Measurements from ENCODE around the gene AADACL4. TPM values are rescaled to one million over a fixed set of nuclear protein-coding genes. Genes with fewer than 3 reads are reported as not detected.
"Not testable (repeated sequence)": the region's sequence is repeated elsewhere in the genome, so short reads cannot be mapped to it uniquely, and the experiment has no call there.

The AADACL4 gene
- total RNA-seq, 2 donors from 2014 or later, result not detected

DNA sequence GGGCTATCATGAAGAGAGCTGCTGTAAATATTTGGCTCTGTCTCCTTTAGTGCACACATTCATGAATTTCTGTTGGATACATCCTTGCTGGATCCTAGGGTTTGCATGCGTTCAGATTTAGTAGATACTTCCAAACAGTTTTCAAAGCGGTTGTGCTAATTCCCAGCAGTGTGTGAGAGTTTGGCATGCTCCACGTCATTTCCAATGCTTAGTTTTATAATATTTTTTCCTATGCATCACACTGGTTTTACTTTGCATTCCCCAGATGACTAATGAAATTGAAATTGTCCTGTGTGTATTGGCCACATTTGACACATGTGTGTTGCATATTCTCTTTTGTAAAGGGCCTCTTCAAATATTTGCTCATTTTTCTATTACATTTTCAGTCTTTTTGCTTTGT is 53.5 kb downstream of the AADACL4 start:
- Mint-ChIP-seq H3K27me3 (ENCODE audit: low read depth) (peaks cover 53% of the 10 kb centered on the region), H3K4me1 (ENCODE audit: low read depth) (no peaks in the 10 kb centered on the region), H3K27ac (no peak overlapping the region), H3K36me3 (ENCODE audit: insufficient read depth in 2 of 2) (peaks cover 0 to 2% of the 10 kb centered on the region in 2 donors), H3K9me3 (peaks cover 0 to 4% of the 10 kb centered on the region in 2 donors), H3K4me3 (no peak overlapping the region)
- no peak for ATAC-seq (replicated peaks in 1 of 2)
- no peak for DNase-seq

DNA sequence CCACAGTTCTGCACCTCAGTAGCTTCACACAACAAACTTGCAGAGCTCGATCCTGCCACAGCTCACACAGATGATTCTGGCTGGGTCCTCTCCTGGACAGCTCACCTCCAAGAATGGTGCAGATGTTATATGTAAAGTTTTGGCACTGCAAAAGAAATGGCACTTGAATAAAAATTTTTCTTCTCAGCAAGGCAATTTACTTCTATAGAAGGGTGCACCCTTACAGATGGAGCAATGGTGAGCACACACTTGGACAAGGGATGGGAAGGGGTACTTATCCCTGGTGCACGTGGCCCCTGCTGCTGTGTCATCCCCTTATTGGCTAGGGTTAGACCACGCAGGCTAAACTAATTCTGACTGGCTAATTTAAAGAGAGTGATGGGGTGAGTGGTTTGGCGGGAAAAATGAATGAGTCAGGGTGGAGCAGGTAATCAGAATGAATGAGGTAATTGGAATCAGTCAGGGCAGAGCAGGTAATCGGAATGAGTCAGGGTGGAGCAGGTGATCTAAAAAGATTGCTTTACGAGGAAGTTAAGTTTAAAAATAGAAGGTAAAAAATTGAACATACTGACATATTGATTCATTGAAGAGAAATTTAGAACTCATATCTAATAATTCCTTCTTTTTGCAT is 60.1 kb downstream of the AADACL4 start:
- Mint-ChIP-seq H3K27me3 (ENCODE audit: low read depth) (peaks cover 47% of the 10 kb centered on the region), H3K9me3 (peaks cover 9 to 13% of the 10 kb centered on the region in 2 donors), H3K4me3 (no peak overlapping the region), H3K4me1 (ENCODE audit: low read depth) (no peaks in the 10 kb centered on the region), H3K36me3 (ENCODE audit: insufficient read depth in 2 of 2) (peaks cover 7% of the 10 kb centered on the region in 2 donors), H3K27ac (no peak overlapping the region)
- ATAC-seq (replicated peaks in 1 of 2) (no peak), DNase-seq (no peak)

GRCh38 chr1:12706061-12706460 is 62.2 kb downstream of the AADACL4 start:
- DNase-seq, result no peak
- H3K27me3 Mint-ChIP-seq (ENCODE audit: low read depth), result peaks cover 26% of the 10 kb centered on the region
- no peak overlapping the region for H3K4me3 Mint-ChIP-seq
- no peak for ATAC-seq (replicated peaks in 1 of 2)
- no peaks in the 10 kb centered on the region for H3K4me1 Mint-ChIP-seq (ENCODE audit: low read depth)
- peaks cover 9 to 11% of the 10 kb centered on the region in 2 donors for H3K9me3 Mint-ChIP-seq
- H3K27ac Mint-ChIP-seq, result no peak overlapping the region
- peaks cover 5 to 7% of the 10 kb centered on the region in 2 donors for H3K36me3 Mint-ChIP-seq (ENCODE audit: insufficient read depth in 2 of 2)

DNA sequence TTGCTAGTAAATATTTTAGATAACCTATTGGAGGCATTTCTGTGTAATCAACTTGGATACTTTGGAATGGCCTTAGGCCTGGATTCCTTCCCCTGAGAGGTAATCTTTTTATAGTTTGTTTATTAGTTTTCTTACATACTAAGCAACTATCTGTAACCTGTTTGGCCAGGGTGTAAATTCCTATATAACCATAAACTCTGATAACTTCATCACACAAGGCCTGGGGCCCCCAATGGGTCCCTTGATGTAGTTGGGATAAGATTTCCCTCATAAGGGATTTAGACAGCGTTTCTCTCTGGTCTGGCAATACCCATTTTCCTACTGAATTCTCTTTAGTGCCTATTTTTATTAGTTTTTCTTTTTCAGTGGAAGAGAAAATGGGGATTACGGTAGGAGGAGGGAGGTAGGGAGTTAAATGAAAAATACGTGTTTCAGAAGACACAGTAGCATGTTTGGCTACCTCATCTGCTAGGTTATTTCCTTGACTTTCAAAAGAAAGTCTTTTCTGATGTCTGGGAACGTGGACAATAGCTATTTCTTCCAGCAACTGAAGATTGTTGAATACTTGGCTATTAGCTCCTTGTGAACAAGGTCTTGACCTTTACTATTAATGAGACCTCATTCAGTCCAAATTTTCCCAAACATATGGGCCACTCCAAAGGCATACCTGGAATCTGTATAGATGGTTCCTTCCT is 64.7 kb downstream of the AADACL4 start:
- H3K36me3 Mint-ChIP-seq (ENCODE audit: insufficient read depth in 2 of 2), result peaks cover 2 to 3% of the 10 kb centered on the region in 2 donors
- H3K4me1 Mint-ChIP-seq (ENCODE audit: low read depth), result no peaks in the 10 kb centered on the region
- H3K27ac Mint-ChIP-seq, result no peak overlapping the region
- ATAC-seq (replicated peaks in 1 of 2) (no peak), DNase-seq (no peak)
- peaks cover 6 to 7% of the 10 kb centered on the region in 2 donors for H3K9me3 Mint-ChIP-seq
- H3K27me3 Mint-ChIP-seq (ENCODE audit: low read depth), result peaks cover 42% of the 10 kb centered on the region
- H3K4me3 Mint-ChIP-seq, result no peak overlapping the region

- Mint-ChIP-seq H3K4me3 (no peak overlapping the region), H3K27ac (no peak overlapping the region), H3K27me3 (ENCODE audit: low read depth) (peaks cover 47% of the 10 kb centered on the region), H3K4me1 (ENCODE audit: low read depth) (no peaks in the 10 kb centered on the region), H3K36me3 (ENCODE audit: insufficient read depth in 2 of 2) (peaks cover 2% of the 10 kb centered on the region in 2 donors), H3K9me3 (peaks cover 1 to 5% of the 10 kb centered on the region in 2 donors)
- ATAC-seq (replicated peaks in 1 of 2) (no peak), DNase-seq (no peak)
Measured at GRCh38 chr1:12709091-12709491, 65.2 kb downstream of the AADACL4 start.

DNA sequence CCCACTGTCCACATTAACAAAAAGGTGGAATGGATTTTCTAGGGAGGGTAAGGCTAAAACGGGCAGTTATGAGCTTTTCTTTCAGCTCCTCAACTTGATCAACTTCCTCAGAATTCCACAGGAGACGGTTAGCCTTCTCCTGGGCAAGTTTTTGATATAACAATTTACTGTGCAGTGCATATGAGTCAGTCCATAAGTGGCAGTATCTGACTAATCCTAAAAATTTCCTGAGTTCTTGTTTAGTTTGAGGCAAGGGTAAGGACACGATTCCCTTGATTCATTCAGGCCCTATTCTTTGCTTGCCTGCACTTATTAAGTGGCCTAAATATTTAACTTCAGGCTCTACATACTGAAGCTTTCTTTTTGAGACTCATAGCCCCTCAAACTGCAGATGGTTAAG is 65.8 kb downstream of the AADACL4 start:
- ATAC-seq (replicated peaks in 1 of 2) (no peak), DNase-seq (no peak)
- Mint-ChIP-seq H3K9me3 (peaks cover 0 to 4% of the 10 kb centered on the region in 2 donors), H3K36me3 (ENCODE audit: insufficient read depth in 2 of 2) (peaks cover 0 to 2% of the 10 kb centered on the region in 2 donors), H3K27me3 (ENCODE audit: low read depth) (peaks cover 47% of the 10 kb centered on the region), H3K4me1 (ENCODE audit: low read depth) (no peaks in the 10 kb centered on the region), H3K27ac (no peak overlapping the region), H3K4me3 (no peak overlapping the region)

GRCh38 chr1:12711536-12711935 is 67.7 kb downstream of the AADACL4 start:
- no peak overlapping the region for H3K4me3 Mint-ChIP-seq
- H3K27me3 Mint-ChIP-seq (ENCODE audit: low read depth), result peaks cover 36% of the 10 kb centered on the region
- H3K36me3 Mint-ChIP-seq (ENCODE audit: insufficient read depth in 2 of 2), result no peaks in the 10 kb centered on the region
- ATAC-seq (replicated peaks in 1 of 2) (no peak), DNase-seq (no peak)
- no peaks in the 10 kb centered on the region for H3K4me1 Mint-ChIP-seq (ENCODE audit: low read depth)
- H3K9me3 Mint-ChIP-seq, result no peaks in the 10 kb centered on the region
- H3K27ac Mint-ChIP-seq, result no peak overlapping the region

GRCh38 chr1:12712076-12712475 is 68.2 kb downstream of the AADACL4 start:
- H3K4me3 Mint-ChIP-seq, result no peak overlapping the region
- no peaks in the 10 kb centered on the region for H3K9me3 Mint-ChIP-seq
- DNase-seq (no peak), ATAC-seq (replicated peaks in 1 of 2) (no peak)
- H3K27me3 Mint-ChIP-seq (ENCODE audit: low read depth), result peaks cover 32% of the 10 kb centered on the region
- H3K36me3 Mint-ChIP-seq (ENCODE audit: insufficient read depth in 2 of 2), result no peaks in the 10 kb centered on the region
- H3K4me1 Mint-ChIP-seq (ENCODE audit: low read depth), result no peaks in the 10 kb centered on the region
- H3K27ac Mint-ChIP-seq, result no peak overlapping the region

DNA sequence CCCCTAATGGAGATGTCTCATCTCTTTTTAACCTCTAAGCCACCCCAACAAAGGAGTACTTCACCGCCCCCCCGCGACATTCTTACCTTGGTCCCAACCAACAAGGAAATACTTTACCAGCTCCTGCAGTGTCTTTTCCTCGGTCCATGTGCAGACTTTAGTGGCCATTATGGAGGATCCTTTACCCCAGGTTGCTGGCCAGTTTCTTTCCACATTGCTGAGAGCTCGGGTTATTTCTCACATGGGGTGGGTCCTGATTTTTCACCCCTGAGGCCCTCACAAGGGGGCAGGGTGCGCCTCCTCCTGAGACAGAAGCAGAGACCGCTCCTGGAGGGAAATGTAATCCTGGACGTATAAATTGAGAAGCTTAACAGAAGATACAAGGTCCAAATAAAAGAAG is 69.0 kb downstream of the AADACL4 start:
- H3K4me3 Mint-ChIP-seq, result no peak overlapping the region
- no peak for DNase-seq
- no peaks in the 10 kb centered on the region for H3K9me3 Mint-ChIP-seq

DNA sequence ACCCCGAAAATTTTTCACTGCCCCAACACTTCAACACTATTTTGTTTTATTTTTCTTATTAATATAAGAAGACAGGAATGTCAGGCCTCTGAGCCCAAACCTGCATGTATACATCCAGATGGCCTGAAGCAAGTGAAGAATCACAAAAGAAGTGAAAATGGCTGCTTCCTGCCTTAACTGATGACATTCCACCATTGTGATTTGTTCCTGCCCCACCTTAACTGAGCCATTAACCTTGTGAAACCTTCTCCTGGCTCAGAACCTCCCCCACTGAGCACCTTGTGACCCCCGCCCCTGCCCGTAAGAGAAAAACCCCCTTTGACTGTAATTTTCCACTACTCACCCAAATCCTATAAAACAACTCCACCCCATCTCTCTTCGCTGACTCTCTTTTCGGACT is 69.8 kb downstream of the AADACL4 start:
- not testable (repeated sequence) for H3K36me3 Mint-ChIP-seq (ENCODE audit: insufficient read depth in 2 of 2); H3K27ac Mint-ChIP-seq; ATAC-seq (replicated peaks in 1 of 2); H3K4me1 Mint-ChIP-seq (ENCODE audit: low read depth); DNase-seq; H3K9me3 Mint-ChIP-seq; H3K4me3 Mint-ChIP-seq
- peaks cover 26% of the 10 kb centered on the region for H3K27me3 Mint-ChIP-seq (ENCODE audit: low read depth)

More for the DNA sequence above, 69.0 kb downstream of the AADACL4 start:
- peaks cover 26% of the 10 kb centered on the region for H3K27me3 Mint-ChIP-seq (ENCODE audit: low read depth)
- no peak for ATAC-seq (replicated peaks in 1 of 2)
- no peak overlapping the region for H3K27ac Mint-ChIP-seq
- H3K36me3 Mint-ChIP-seq (ENCODE audit: insufficient read depth in 2 of 2), result no peaks in the 10 kb centered on the region
- H3K4me1 Mint-ChIP-seq (ENCODE audit: low read depth), result no peaks in the 10 kb centered on the region

DNA sequence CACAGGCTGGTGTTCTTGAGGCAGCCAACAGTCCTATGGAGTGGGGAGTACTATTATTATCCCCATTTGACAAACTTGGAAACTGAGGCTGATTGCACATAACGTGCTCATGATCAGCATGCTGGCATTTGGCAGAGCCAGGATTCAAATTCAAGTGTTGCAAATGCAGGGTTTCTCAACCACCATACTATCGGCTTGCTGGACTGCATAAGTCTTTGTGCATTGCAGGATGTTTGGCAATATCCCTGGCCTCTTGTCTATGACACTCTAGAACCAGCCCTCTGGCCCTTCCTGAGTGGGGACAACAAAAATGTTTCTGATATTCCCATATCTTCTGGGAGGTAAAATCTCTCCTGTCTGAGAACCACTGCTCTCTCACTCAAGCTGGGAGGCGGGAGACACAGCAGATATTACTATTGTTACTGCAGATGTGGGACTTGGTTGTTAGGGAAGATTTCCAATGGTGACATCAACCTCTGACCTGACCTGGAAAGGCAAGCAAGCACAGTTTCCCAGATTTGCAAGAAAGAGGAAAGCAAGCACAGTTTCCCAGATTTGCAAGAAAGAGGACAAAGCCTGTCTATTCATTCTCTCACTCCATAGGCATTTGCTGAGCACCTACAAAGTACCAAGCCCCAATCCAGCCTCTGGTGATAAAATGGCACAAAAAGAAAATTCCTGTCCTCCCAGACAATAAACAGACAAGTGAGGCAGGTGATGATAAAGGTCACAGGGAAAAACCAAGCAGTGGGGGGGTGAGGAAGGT is 71.0 kb downstream of the AADACL4 start:
- H3K27ac Mint-ChIP-seq, result no peak overlapping the region
- no peak for DNase-seq
- ATAC-seq (replicated peaks in 1 of 2), result no peak
- H3K4me1 Mint-ChIP-seq (ENCODE audit: low read depth), result no peaks in the 10 kb centered on the region
- H3K4me3 Mint-ChIP-seq, result no peak overlapping the region
- no peaks in the 10 kb centered on the region for H3K9me3 Mint-ChIP-seq
- H3K36me3 Mint-ChIP-seq (ENCODE audit: insufficient read depth in 2 of 2), result no peaks in the 10 kb centered on the region
- peaks cover 33% of the 10 kb centered on the region for H3K27me3 Mint-ChIP-seq (ENCODE audit: low read depth)

DNA sequence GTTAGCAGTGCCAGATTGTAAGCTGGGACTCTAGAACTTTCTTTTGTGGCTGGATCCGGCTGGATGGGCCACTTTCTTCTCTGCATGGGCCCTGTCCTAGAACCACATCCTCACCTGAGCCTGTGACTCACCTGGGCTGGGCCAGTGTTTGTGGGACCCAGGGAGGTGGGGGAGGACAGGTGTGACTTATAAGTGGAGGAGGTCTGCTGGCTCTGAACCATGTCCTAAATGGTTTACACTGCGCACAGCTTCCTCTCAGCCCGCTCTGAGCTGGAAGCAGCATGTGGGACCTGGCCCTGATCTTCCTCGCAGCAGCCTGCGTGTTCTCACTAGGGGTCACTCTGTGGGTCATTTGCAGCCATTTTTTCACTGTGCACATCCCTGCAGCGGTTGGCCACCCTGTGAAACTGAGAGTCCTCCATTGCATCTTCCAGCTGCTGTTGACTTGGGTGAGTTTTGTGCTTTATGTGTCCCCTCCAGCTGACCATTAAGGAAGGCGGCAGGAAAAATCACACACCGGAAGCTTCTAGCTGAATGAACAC is 72.1 kb downstream of the AADACL4 start, which contains the start of gene AADACL3:
TSS of gene AADACL3 (plus strand) at position 215 of the 542 bp plus-strand sequence. CDS start at position 282, 67 bp downstream.
- ATAC-seq (replicated peaks in 1 of 2) (no peak), DNase-seq (no peak)
- Mint-ChIP-seq H3K4me3 (no peak within 1 kb of the TSS), H3K36me3 (ENCODE audit: insufficient read depth in 2 of 2) (no peaks in the 10 kb centered on the region), H3K9me3 (no peaks in the 10 kb centered on the region), H3K4me1 (ENCODE audit: low read depth) (no peaks in the 10 kb centered on the region), H3K27me3 (ENCODE audit: low read depth) (peaks cover 39% of the 10 kb centered on the region), H3K27ac (no peak within 1 kb of the TSS)

Data from activated T-cell treated with anti-CD3 and anti-CD28 coated beads, Interleukin-2, amount 50 U/mL, for 72 hours (primary cell).